ENCODE measurements around the gene IL17RA.

Gene IL17RA

GRCh38 chr22:17106785-17107546 lies 22.2 kb downstream of the IL17RA start:
- Histone ChIP-seq H3K4me1 (ENCODE audit: insufficient read depth, low read length) (no peaks in the 10 kb centered on the region), H3K4me3 (ENCODE audit: low read depth in 1 of 2, low read length in 2 of 2) (no peak overlapping the region), H4K20me1 (ENCODE audit: insufficient read depth, low read length) (0 out of 2 replicates have a peak, but pooled peaks cover 2% of the 10 kb centered on the region), H2AFZ (ENCODE audit: low read depth, low read length) (no peak overlapping the region), H3K79me2 (ENCODE audit: insufficient read depth, low read length) (no peaks in the 10 kb centered on the region), H3K4me2 (ENCODE audit: insufficient read depth, low read length) (no peak overlapping the region), H3K27ac (ENCODE audit: low read length) (no peak overlapping the region), H3K9ac (ENCODE audit: low read depth, low read length) (no peak overlapping the region), H3K9me3 (ENCODE audit: insufficient read depth, low read length, severe bottlenecking) (no peaks in the 10 kb centered on the region), H3K36me3 (ENCODE audit: insufficient read depth, low read length) (peaks cover 68% of the 10 kb centered on the region), H3K27me3 (ENCODE audit: insufficient read depth, low read length, poor library complexity) (no peaks in the 10 kb centered on the region)
- TF ChIP-seq, protein P1, sequence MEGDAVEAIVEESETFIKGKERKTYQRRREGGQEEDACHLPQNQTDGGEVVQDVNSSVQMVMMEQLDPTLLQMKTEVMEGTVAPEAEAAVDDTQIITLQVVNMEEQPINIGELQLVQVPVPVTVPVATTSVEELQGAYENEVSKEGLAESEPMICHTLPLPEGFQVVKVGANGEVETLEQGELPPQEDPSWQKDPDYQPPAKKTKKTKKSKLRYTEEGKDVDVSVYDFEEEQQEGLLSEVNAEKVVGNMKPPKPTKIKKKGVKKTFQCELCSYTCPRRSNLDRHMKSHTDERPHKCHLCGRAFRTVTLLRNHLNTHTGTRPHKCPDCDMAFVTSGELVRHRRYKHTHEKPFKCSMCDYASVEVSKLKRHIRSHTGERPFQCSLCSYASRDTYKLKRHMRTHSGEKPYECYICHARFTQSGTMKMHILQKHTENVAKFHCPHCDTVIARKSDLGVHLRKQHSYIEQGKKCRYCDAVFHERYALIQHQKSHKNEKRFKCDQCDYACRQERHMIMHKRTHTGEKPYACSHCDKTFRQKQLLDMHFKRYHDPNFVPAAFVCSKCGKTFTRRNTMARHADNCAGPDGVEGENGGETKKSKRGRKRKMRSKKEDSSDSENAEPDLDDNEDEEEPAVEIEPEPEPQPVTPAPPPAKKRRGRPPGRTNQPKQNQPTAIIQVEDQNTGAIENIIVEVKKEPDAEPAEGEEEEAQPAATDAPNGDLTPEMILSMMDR (IDR thresholded peaks at IDR 0.05; ENCODE audit: borderline replicate concordance, extremely low read depth, low read length, poor library complexity, severe bottlenecking), result no peak
- no peak for TF ChIP-seq EZH2 (IDR thresholded peaks at IDR 0.05; ENCODE audit: borderline replicate concordance, low read depth, low read length, severe bottlenecking)
- no peak for DNase-seq
- no peak for ATAC-seq (ENCODE audit: insufficient read depth, low read depth)

DNA sequence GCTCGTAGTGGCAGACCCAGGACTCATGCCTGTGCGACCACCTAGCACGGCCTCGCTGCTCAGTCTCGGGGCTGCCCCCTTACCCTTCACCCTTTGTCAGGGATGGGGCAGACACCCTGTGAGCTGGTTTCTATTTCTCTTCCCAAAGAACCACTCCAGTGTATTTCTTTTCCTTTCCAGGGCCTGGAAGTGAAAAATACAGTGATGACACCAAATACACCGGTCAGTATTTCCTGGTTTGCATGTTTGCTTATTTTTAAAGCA lies 22.7 kb downstream of the IL17RA start:
- Histone ChIP-seq H3K27ac (ENCODE audit: low read length) (no peak overlapping the region), H3K9ac (ENCODE audit: low read depth, low read length) (no peak overlapping the region), H3K4me3 (ENCODE audit: low read depth in 1 of 2, low read length in 2 of 2) (no peak overlapping the region), H3K27me3 (ENCODE audit: insufficient read depth, low read length, poor library complexity) (no peaks in the 10 kb centered on the region), H3K79me2 (ENCODE audit: insufficient read depth, low read length) (no peaks in the 10 kb centered on the region), H4K20me1 (ENCODE audit: insufficient read depth, low read length) (0 out of 2 replicates have a peak, but pooled peaks cover 2% of the 10 kb centered on the region), H2AFZ (ENCODE audit: low read depth, low read length) (no peak overlapping the region), H3K4me2 (ENCODE audit: insufficient read depth, low read length) (no peak overlapping the region), H3K9me3 (ENCODE audit: insufficient read depth, low read length, severe bottlenecking) (no peaks in the 10 kb centered on the region), H3K4me1 (ENCODE audit: insufficient read depth, low read length) (no peaks in the 10 kb centered on the region), H3K36me3 (ENCODE audit: insufficient read depth, low read length) (peaks cover 63% of the 10 kb centered on the region)
- ATAC-seq (ENCODE audit: insufficient read depth, low read depth) (no peak), DNase-seq (no peak)
- no peak for TF ChIP-seq EZH2 (IDR thresholded peaks at IDR 0.05; ENCODE audit: borderline replicate concordance, low read depth, low read length, severe bottlenecking)
- TF ChIP-seq, protein P1 (IDR thresholded peaks at IDR 0.05; ENCODE audit: borderline replicate concordance, extremely low read depth, low read length, poor library complexity, severe bottlenecking), result no peak

- H3K4me2 ChIP-seq (ENCODE audit: insufficient read depth, low read length), result no peak overlapping the region
- no peak overlapping the region for H2AFZ ChIP-seq (ENCODE audit: low read depth, low read length)
- DNase-seq, result no peak
Measured at GRCh38 chr22:17108256-17109112, 23.7 kb downstream of the IL17RA start.

More at GRCh38 chr22:17108256-17109112, 23.7 kb downstream of the IL17RA start:
- H4K20me1 ChIP-seq (ENCODE audit: insufficient read depth, low read length), result no peaks in the 10 kb centered on the region
- no peaks in the 10 kb centered on the region for H3K79me2 ChIP-seq (ENCODE audit: insufficient read depth, low read length)
- H3K27ac ChIP-seq (ENCODE audit: low read length), result no peak overlapping the region
- H3K9ac ChIP-seq (ENCODE audit: low read depth, low read length), result no peak overlapping the region
- H3K4me3 ChIP-seq (ENCODE audit: low read depth in 1 of 2, low read length in 2 of 2), result no peak overlapping the region
- no peaks in the 10 kb centered on the region for H3K4me1 ChIP-seq (ENCODE audit: insufficient read depth, low read length)
- no peak for ATAC-seq (ENCODE audit: insufficient read depth, low read depth)
- H3K9me3 ChIP-seq (ENCODE audit: insufficient read depth, low read length, severe bottlenecking), result no peaks in the 10 kb centered on the region
- no peaks in the 10 kb centered on the region for H3K27me3 ChIP-seq (ENCODE audit: insufficient read depth, low read length, poor library complexity)
- no peak for TF ChIP-seq EZH2 (IDR thresholded peaks at IDR 0.05; ENCODE audit: borderline replicate concordance, low read depth, low read length, severe bottlenecking)
- TF ChIP-seq, protein P1 (IDR thresholded peaks at IDR 0.05; ENCODE audit: borderline replicate concordance, extremely low read depth, low read length, poor library complexity, severe bottlenecking), result no peak
- peaks cover 53% of the 10 kb centered on the region for H3K36me3 ChIP-seq (ENCODE audit: insufficient read depth, low read length)

Measured in DND-41 (cell line).